HEK293 (cell line): ENCODE data around the gene CAP2.

Experiments used
- ATF2 ChIP-seq: fragments of 450-650 bp; formaldehyde crosslinking; IDR thresholded peaks from 2 replicates; pipeline ENCODE4 v1.5.1; 2016; ENCODE audit warnings: missing biosample characterization, missing genetic modification characterization, low read depth
- PRDM1 ChIP-seq: fragments of 450-650 bp; formaldehyde crosslinking; IDR thresholded peaks from 2 replicates; pipeline ENCODE4; 2016; ENCODE audit warnings: missing biosample characterization, missing genetic modification characterization
- PRDM4 ChIP-seq: fragments of 450-650 bp; formaldehyde crosslinking; IDR thresholded peaks from 2 replicates; pipeline ENCODE4 v1.5.1; 2017; ENCODE audit warnings: missing biosample characterization, missing genetic modification characterization
- SCRT2 ChIP-seq: fragments of 450-650 bp; formaldehyde crosslinking; IDR thresholded peaks from 2 replicates; pipeline ENCODE4 v1.5.1; 2016; ENCODE audit warnings: missing biosample characterization, missing genetic modification characterization
- ZBTB10 ChIP-seq: fragments of 450-650 bp; formaldehyde crosslinking; IDR thresholded peaks from 2 replicates; pipeline ENCODE4 v1.5.1; 2016; ENCODE audit warnings: missing biosample characterization, missing genetic modification characterization
- ZBTB8A ChIP-seq: fragments of 450-650 bp; formaldehyde crosslinking; IDR thresholded peaks from 2 replicates; pipeline ENCODE4 v1.5.1; 2016; ENCODE audit warnings: missing biosample characterization, missing genetic modification characterization
- ZIC2 ChIP-seq: fragments of 450-650 bp; formaldehyde crosslinking; IDR thresholded peaks from 2 replicates; pipeline ENCODE4 v1.5.1; 2016; ENCODE audit warnings: missing biosample characterization, missing genetic modification characterization
- ZNF132 ChIP-seq: fragments of 450-650 bp; formaldehyde crosslinking; IDR thresholded peaks from 2 replicates; pipeline ENCODE4 v1.5.1; 2017; ENCODE audit warnings: missing biosample characterization, missing genetic modification characterization, borderline replicate concordance
- ZNF140 ChIP-seq: fragments of 450-650 bp; formaldehyde crosslinking; IDR thresholded peaks from 2 replicates; pipeline ENCODE4 v1.5.1; 2016; ENCODE audit warnings: missing biosample characterization, missing genetic modification characterization
- ZNF18 ChIP-seq: fragments of 450-650 bp; formaldehyde crosslinking; IDR thresholded peaks from 2 replicates; pipeline ENCODE4 v1.5.1; 2016; ENCODE audit warnings: missing biosample characterization, missing genetic modification characterization
- ZNF211 ChIP-seq: fragments of 450-650 bp; formaldehyde crosslinking; IDR thresholded peaks from 2 replicates; pipeline ENCODE4 v1.5.1; 2016; ENCODE audit warnings: low read depth, missing biosample characterization, missing genetic modification characterization
- ZNF214 ChIP-seq: fragments of 450-650 bp; formaldehyde crosslinking; IDR thresholded peaks from 2 replicates; pipeline ENCODE4 v1.5.1; 2017; ENCODE audit warnings: missing biosample characterization, mild to moderate bottlenecking, missing genetic modification characterization, borderline replicate concordance
- ZNF280D ChIP-seq: fragments of 450-650 bp; formaldehyde crosslinking; IDR thresholded peaks from 2 replicates; pipeline ENCODE4 v1.5.1; 2016; ENCODE audit warnings: missing biosample characterization, missing genetic modification characterization
- ZNF518A ChIP-seq: fragments of 450-650 bp; formaldehyde crosslinking; conservative IDR thresholded peaks from 2 replicates; pipeline ENCODE4 v1.5.1; 2016; ENCODE audit warnings: low read depth, missing biosample characterization, missing genetic modification characterization
- ZNF529 ChIP-seq: fragments of 450-650 bp; formaldehyde crosslinking; IDR thresholded peaks from 2 replicates; pipeline ENCODE4 v1.5.1; 2017; ENCODE audit warnings: missing genetic modification characterization, missing biosample characterization; ENCODE audit not compliant: insufficient replicate concordance
- ZNF610 ChIP-seq: fragments of 450-650 bp; formaldehyde crosslinking; IDR thresholded peaks from 2 replicates; pipeline ENCODE4 v1.5.1; 2016; ENCODE audit warnings: missing biosample characterization, missing genetic modification characterization, borderline replicate concordance
- ZNF629 ChIP-seq: fragments of 450-650 bp; formaldehyde crosslinking; IDR thresholded peaks from 2 replicates; pipeline ENCODE4 v1.5.1; 2017; ENCODE audit warnings: missing biosample characterization, missing genetic modification characterization
- ZNF645 ChIP-seq: fragments of 450-650 bp; formaldehyde crosslinking; IDR thresholded peaks from 2 replicates; pipeline ENCODE4; 2016; ENCODE audit warnings: missing biosample characterization, missing genetic modification characterization
- ZNF670 ChIP-seq: fragments of 450-650 bp; formaldehyde crosslinking; IDR thresholded peaks from 2 replicates; pipeline ENCODE4 v1.5.1; 2016; ENCODE audit warnings: missing biosample characterization, missing genetic modification characterization, low read depth
- ZNF707 ChIP-seq: fragments of 450-650 bp; formaldehyde crosslinking; IDR thresholded peaks from 2 replicates; pipeline ENCODE4 v1.5.1; 2016; ENCODE audit warnings: missing biosample characterization, missing genetic modification characterization
- ZNF747 ChIP-seq: fragments of 450-650 bp; formaldehyde crosslinking; IDR thresholded peaks from 2 replicates; pipeline ENCODE4 v1.5.1; 2016; ENCODE audit warnings: missing biosample characterization, missing genetic modification characterization

CAP2 gene

GRCh38 chr6:17565399-17565798 lies 172.0 kb downstream of the CAP2 start (continued):
- 0 out of 2 replicates have a peak, but pooled peaks have one; percentile 27 for TF ChIP-seq ZNF518A
- no peak for TF ChIP-seq ZNF645 (tag by site-specific recombination)
- TF ChIP-seq PRDM1 (tag by site-specific recombination), result no peak
- TF ChIP-seq ZNF707 (tag by site-specific recombination), result no peak
- TF ChIP-seq ZNF629 (tag by site-specific recombination), result no peak
- no peak for TF ChIP-seq ZBTB8A (tag by site-specific recombination)
- no peak for TF ChIP-seq ZNF211 (tag by site-specific recombination)
- TF ChIP-seq ZIC2 (tag by site-specific recombination), result no peak
- no peak for TF ChIP-seq ZNF670
- no peak for TF ChIP-seq ZNF747 (tag by site-specific recombination)
- TF ChIP-seq ZNF610, result 0 out of 2 replicates have a peak, but pooled peaks have one; percentile 53
- TF ChIP-seq ZNF280D (tag by site-specific recombination), result peak; percentile 98
- no peak for TF ChIP-seq ZNF140
- TF ChIP-seq ZNF132 (tag by site-specific recombination), result no peak
- no peak for TF ChIP-seq ATF2 (tag by site-specific recombination)
- peak; percentile 76 for TF ChIP-seq SCRT2 (tag by site-specific recombination)
- TF ChIP-seq ZNF529 (tag by site-specific recombination), result peak; percentile 52
- no peak for TF ChIP-seq ZNF18
- TF ChIP-seq ZNF214, result no peak
- TF ChIP-seq ZBTB10 (tag by site-specific recombination), result no peak
- TF ChIP-seq PRDM4 (tag by site-specific recombination), result no peak
